HG02610 (cell line): Measurements from ENCODE around the gene ASMTL.
"Not testable (repeated sequence)": the region's sequence is repeated elsewhere in the genome, so short reads cannot be mapped to it uniquely, and the experiment has no call there.

Source experiments
- ATAC-seq: cut with Tn5 transposase; IDR thresholded peaks from one replicate; pipeline ENCODE4 v1.9.1; 2021; ENCODE audit warnings: mild to moderate bottlenecking, moderate library complexity; ENCODE audit not compliant: unreplicated experiment

The ASMTL gene

GRCh38 chrX:1416327-1416784 lies 36.4 kb downstream of the ASMTL start:
- no peak for ATAC-seq

- ATAC-seq = no peak
Measured at GRCh38 chrX:1412551-1413161, 40.1 kb downstream of the ASMTL start.

GRCh38 chrX:1411326-1411725 lies 41.4 kb downstream of the ASMTL start:
- no peak for ATAC-seq

GRCh38 chrX:1407035-1407434 lies 45.7 kb downstream of the ASMTL start:
- no peak for ATAC-seq

GRCh38 chrX:1405769-1406168 lies 46.9 kb downstream of the ASMTL start:
- ATAC-seq = not testable (repeated sequence)

DNA sequence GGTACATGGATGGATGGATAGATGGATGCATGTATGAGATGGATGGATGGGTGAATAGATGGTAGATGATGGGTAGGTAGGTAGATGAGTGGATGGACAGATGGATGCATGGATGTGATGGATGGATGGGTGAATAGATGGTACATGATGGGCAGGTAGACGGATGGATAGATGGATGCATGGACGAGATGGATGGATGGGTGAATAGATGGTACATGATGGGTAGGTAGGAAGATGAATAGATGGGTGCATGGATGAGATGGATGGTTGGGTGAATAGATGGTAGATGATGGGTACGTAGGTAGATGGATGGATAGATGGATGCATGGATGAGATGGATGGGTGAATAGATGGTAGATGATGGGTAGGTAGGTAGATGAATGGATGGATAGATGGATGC lies 48.8 kb downstream of the ASMTL start:
- ATAC-seq = not testable (repeated sequence)

DNA sequence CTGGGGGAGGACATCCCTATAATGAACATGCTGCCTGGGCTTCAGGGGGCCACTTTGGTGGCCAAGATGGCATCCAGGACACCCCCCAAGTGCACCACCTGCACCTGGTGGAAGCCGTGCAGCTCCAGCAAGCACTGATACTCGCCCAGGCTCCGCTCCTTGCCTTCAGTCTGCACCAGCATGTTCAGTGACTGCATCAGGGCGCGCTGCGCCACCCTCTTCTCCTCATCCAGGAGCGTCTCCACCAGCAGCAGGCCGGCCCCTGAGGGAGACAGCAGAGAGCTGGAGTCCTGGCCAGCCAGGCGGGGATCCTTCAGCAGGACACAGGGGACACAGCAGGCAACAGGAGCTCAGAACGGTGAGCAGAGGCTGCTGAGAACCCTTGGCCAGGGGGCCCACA lies 49.5 kb downstream of the ASMTL start:
- ATAC-seq = no peak

DNA sequence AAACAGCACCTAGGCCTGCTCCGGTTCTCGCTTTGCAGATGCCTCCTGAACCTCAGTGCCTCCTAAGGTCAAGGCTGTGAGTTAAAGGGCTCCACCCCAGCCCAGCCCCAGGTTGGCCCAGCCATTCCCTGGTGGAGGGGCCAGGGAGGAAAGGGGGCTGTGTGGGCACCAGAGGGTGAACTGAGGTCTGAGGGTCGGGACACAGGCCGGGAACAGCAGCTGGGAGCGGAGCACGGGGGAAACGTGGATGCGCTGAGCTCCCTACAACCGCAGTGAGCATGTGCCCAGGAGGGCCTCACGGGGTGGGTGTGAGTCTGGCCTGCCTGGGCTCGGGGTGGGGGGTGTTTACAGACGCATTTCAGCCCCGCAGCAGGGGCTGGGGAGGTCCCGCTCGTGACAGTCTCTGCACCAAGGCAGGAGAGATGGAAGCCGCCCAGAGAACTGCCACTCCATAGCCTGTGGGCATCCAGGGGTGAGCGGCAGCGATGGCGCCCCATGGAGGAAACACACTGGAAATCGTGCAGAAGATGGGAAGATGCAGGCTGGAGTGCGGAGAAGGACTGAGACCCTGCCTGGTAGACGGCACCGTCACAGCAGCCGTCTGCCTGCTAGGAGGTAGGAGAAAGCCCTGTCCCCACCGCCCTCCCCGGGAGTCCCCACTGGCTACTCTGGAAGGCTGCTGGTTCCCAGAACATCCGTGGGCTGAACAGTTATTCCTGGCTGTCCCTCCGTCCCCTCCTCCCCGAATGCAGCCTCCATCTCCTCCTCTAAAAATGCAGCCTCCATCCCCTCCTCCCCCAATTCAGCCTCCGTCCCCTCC lies 50.9 kb downstream of the ASMTL start:
- no peak for ATAC-seq

DNA sequence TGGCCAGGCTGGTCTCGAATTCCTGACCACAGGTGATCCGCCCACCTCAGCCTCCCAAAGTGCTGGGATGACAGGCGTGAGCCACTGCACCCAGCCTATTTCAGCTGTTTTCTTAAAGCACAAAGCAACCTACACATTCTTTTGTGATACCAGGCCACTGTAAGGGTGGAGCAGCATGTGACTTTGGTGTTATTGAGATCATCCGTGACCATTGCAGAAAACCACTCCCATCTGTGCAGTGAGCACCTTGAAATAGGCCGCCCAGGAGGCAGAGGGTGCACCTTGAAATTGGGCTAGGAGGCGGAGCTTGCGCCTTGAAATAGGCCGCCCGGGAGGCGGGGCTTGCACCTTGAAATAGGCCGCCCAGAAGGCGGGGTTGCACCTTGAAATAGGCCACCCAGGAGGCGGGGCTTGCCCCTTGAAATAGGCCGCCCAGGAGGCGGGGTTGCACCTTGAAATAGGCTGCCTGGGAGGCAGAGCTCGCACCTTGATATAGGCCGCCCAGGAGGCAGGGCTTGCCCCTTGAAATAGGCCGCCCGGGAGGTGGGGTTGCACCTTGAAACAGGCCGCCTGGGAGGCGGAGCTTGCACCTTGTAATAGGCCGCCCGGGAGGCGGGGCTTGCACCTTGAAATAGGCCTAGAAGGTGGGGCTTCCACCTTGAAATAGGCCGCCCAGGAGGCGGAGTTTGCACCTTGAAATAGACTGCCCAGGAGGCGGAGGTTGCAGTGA lies 51.8 kb downstream of the ASMTL start:
- no peak for ATAC-seq

DNA sequence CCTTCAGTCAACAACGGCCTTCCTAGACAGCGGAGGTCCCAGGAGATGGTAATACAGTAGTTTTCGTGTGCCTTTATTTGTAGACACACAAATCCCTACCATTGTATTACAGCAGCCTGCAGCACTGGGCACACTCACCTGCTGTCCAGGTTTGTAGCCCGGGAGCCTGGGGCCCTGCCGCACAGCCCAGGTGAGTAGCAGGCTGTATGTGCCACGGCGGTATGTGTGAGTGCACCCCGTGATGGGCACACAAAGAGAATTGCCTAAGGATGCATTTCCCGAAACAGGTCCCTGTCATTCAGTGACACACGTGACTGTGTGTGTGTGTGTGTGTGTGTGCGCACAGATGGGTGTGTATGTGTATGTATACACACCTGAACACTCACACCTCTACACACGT lies 52.7 kb downstream of the ASMTL start:
- ATAC-seq = no peak

GRCh38 chrX:1398431-1399340 lies 54.0 kb downstream of the ASMTL start:
- no peak for ATAC-seq

DNA sequence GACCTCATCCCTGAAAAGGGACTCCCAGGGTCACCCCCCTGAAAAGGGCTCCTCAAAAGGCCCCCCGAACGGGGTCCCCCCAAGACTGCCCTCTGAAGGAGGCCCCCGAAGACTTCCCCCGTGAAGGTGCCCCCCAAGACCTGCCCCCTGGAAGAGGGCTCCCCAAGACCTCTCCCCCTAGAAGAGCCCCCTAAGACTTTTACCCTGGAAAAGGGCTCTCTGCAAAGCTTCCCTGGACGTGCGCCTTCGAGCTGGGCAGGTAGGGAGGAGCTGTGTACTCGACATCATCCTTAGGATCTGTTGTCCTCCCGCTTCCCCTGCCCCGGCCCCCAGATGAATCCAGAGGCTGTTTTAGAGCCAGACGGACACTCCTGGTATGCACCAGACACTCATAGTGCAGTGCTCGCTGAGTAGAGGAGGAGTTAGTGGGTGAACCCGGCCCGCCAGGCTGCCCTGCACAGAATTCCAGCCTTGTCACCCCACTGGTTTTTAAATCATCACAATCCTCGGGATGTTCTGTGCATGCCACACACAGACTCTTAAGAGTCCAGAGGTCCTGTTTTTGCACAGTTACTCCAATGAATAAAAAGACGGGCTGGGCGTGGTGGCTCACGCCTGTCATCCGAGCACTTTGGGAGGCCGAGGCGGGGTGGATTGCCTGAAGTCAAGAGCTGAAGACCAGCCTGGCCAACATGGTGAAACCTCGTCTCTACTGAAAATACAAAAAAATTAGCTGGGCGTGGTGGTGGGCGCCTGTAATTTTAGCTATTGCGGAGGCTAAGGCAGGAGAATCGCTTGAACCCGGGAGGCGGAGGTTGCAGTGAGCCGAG lies 55.1 kb downstream of the ASMTL start:
- no peak for ATAC-seq

GRCh38 chrX:1397001-1397400 lies 55.7 kb downstream of the ASMTL start:
- ATAC-seq = no peak

GRCh38 chrX:1395646-1396216 lies 57.0 kb downstream of the ASMTL start:
- ATAC-seq = no peak

GRCh38 chrX:1394731-1395501 lies 57.8 kb downstream of the ASMTL start:
- no peak for ATAC-seq

DNA sequence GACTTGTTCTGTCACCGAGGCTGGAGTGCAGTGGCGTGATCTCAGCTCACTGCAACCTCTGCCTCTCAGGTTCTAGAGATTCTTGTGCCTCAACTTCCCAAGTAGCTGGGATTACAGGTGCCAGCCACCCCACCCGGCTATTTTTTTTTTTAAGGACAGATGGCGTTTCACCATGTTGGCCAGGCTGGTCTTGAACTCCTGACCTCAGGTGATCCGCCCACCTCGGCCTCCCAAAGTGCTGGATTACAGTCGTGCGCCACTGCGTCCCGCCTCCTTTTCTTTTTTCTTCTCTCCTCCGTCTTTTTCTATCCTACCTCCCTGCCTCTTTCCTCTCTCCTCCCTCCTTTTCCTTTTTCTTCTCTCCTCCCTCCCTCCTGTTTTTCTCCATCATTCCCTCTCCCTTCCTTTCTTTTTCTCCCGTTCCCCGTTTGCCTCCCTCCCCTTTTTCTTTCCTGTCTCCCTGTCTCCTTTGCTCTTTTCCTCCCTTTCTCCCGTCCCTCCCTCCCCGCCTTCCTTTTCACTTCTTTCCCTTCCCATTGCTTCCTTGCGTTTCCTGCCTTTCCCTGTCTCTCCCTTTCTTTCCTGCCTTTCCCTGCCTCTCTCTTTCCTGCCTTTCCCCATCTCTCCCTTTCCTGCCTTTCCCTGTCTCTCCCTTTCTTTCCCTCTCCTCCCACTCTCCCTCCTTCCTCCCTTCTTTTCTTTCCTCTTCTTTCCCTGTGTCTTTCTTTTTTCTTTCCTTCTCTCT lies 58.7 kb downstream of the ASMTL start:
- no peak for ATAC-seq

- peak; percentile 15 for ATAC-seq
Measured at GRCh38 chrX:1392376-1393068, 60.2 kb downstream of the ASMTL start.
